Cardiac fibroblast (primary cell): ENCODE data around the gene IGHMBP2.

Experiments
- DNase-seq, 2 donors: peaks; one replicate each; pipeline versions ENCODE4 v3.0.0 to v3.0.0-alpha.2; 2010; ENCODE audit warnings: low read depth in 2 of 2
- H3K4me3 ChIP-seq, 2 donors: replicated peaks in 1 of 2; 1 replicate in 1 of 2; 2 replicates in 1 of 2; pipeline ENCODE4 v1.5.1; 2011; ENCODE audit warnings: low read depth in 2 of 2, low read length in 2 of 2, mild to moderate bottlenecking in 2 of 2, moderate library complexity in 1 of 2
- TF ChIP-seq, protein P1 (sequence below): IDR thresholded peaks from one replicate; pipeline ENCODE4 v1.5.1; 2011; ENCODE audit warnings: low read depth, mild to moderate bottlenecking, low read length, inconsistent platforms

The IGHMBP2 gene

DNA sequence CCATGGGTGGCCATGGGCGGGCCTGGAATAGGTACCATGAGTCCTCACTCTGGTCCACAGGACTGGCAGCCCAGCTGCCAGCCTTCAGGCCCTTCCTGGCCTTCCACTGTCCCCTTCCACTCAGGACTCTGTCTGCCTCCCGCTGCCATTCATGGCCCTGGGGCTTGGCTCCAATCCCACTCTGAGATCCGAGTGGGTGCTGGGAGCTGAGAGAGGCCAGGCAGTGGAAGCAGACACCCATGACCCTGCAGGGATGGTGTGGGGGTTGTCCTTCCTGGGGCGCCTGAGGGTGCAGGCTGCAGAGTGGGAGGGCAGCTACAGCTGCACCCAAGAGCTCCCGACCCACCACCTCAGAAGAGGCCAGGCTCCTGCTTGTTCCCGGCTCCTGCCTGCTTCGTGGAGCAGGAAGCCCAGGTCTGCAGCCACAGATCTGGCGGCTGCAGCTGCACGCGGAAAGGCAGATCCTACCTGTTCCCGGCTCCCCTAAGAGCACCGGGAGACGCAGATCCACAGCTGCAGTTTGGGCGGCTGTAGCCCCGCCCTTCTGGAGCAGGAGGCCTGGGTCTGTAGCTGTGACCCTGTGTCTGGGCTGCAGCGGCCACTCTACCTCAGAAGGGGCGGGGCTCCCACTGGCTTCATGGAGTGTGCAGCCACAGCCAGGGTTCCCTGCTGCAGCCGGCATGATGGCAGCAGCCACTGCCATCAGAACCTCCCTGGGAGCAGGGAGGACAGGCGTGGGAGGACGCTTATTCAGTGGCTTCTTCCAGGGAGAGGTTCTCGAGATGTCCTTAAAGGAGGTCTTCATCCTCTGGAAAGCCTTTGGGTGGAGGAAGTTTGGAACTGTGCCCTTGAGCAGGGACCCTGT is 27.5 kb downstream of the IGHMBP2 start:
- no peak overlapping the region for H3K4me3 ChIP-seq
- DNase-seq = no peak
- TF ChIP-seq, protein P1, sequence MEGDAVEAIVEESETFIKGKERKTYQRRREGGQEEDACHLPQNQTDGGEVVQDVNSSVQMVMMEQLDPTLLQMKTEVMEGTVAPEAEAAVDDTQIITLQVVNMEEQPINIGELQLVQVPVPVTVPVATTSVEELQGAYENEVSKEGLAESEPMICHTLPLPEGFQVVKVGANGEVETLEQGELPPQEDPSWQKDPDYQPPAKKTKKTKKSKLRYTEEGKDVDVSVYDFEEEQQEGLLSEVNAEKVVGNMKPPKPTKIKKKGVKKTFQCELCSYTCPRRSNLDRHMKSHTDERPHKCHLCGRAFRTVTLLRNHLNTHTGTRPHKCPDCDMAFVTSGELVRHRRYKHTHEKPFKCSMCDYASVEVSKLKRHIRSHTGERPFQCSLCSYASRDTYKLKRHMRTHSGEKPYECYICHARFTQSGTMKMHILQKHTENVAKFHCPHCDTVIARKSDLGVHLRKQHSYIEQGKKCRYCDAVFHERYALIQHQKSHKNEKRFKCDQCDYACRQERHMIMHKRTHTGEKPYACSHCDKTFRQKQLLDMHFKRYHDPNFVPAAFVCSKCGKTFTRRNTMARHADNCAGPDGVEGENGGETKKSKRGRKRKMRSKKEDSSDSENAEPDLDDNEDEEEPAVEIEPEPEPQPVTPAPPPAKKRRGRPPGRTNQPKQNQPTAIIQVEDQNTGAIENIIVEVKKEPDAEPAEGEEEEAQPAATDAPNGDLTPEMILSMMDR = no peak

DNA sequence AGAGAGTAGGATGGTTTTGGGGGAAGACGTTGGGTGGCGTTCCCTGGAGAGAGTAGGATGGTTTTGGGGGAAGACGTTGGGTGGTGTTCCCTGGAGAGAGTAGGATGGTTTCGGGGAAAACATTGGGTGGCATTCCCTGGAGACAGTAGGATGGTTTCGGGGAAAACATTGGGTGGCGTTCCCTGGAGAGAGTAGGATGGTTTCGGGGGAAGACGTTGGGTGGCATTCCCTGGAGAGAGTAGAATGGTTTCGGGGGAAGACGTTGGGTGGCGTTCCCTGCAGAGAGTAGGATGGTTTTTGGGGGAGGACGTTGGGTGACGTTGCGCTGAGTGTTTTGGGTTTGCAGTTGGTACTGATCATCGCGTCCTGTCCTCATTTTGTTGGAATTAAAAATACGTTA is 28.2 kb downstream of the IGHMBP2 start:
- no peak for DNase-seq
- TF ChIP-seq, protein P1 = no peak
- no peak overlapping the region for H3K4me3 ChIP-seq

DNA sequence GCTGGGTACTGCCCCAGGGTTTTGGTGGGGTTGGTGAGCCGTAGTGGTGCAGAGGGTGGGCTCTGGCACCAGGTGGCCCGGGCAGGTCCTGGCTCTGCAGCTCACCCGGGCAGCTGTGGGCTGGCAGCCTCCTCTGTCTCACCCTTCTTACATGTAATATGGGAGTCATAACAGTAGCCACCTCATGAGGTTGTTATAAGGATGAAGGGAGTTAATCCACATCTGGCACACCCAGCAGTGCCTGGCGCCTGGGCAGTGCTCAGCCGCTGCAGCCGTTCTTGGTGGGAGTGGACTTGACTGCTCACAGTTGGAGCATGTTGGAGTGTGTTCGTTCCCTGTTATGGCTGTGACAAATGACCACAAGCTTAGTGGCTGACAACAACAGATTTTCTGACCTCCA is 28.7 kb downstream of the IGHMBP2 start:
- no peak for DNase-seq
- TF ChIP-seq, protein P1 = no peak
- no peak overlapping the region for H3K4me3 ChIP-seq

GRCh38 chr11:68932933-68933577 is 29.4 kb downstream of the IGHMBP2 start:
- TF ChIP-seq, protein P1 = no peak
- H3K4me3 ChIP-seq = no peak overlapping the region
- DNase-seq = no peak

- no peak overlapping the region for H3K4me3 ChIP-seq
- no peak for DNase-seq
- TF ChIP-seq, protein P1 = no peak
Observed at GRCh38 chr11:68933605-68934320, 30.1 kb downstream of the IGHMBP2 start.

DNA sequence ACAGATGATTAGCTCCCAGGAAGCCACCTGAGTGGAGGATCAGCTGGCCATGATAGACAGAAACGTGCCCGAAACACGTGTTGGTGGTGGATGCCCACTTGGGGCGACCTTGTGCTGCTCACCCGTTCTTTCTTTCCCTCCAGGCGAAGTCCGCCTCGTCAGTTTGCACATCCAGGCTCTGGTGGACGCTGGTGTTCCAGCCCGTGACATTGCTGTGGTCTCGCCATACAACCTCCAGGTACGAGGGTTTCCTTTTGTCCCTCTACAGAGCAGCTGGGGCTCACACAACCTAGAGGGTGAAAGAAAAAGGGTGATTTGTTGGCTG is 30.6 kb downstream of the IGHMBP2 start:
- H3K4me3 ChIP-seq = no peak overlapping the region
- TF ChIP-seq, protein P1 = no peak
- DNase-seq = no peak
